ENCODE measurements around the gene WDR75.

- TF ChIP-seq CTCF (optimal IDR thresholded peaks at IDR 0.05 in 1 of 3, IDR thresholded peaks at IDR 0.05 in 1 of 3, conservative IDR thresholded peaks at IDR 0.05 in 1 of 3; ENCODE audit: extremely low read depth in 1 of 3, insufficient read depth in 2 of 3, low read length in 3 of 3) (no peak), EZH2 (IDR thresholded peaks at IDR 0.05; ENCODE audit: low read length) (no peak)
Measured at GRCh38 chr2:189402932-189403331, 38.3 kb upstream of the WDR75 start.
